Activated CD4-positive, CD25-positive, alpha-beta regulatory T cell treated with anti-CD3 and anti-CD28 coated beads, Interleukin-2, amount 50 U/mL, for 16 hours (primary cell): ENCODE results near the gene CDH13.
A peak's percentile ranks its signal among the peaks of the same experiment; 100 is the strongest.

ENCODE experiments used
- DNase-seq: peaks from one replicate; pipeline ENCODE4 v3.0.0-alpha.2; 2020; ENCODE audit warnings: low read depth, low spot score

The CDH13 gene

DNA sequence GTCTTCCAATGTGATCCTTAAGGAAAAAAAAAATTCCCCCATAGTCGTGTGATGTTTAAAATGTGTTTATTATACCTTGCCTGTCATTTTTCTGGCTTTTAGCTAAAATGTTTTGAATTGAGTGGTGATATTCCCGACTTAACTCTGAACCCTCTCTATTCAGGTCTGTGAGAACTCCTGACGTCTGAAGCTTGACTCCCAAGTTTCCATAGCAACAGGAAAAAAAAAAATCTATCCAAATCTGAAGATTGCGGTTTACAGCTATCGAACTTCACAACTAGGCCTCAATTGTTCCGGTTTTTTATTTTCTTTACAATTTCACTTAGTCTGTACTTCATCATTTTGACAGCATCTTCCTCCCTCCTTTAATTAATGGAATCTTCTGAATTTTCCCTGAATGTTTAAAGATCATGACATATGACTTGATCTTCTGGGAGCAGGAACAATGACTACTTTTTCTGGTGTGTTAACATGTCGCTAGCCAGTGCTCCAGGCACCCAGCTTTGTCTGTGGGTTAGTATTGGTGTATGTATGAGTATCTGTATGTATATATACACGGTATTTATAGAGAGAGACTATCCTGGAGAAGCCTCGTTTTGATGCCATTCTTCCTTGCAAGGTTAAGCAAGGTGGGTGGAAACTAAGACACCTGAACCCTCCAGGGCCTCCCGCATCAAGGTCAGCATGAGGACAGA lies 1168.2 kb downstream of the CDH13 start:
- no peak for DNase-seq

DNA sequence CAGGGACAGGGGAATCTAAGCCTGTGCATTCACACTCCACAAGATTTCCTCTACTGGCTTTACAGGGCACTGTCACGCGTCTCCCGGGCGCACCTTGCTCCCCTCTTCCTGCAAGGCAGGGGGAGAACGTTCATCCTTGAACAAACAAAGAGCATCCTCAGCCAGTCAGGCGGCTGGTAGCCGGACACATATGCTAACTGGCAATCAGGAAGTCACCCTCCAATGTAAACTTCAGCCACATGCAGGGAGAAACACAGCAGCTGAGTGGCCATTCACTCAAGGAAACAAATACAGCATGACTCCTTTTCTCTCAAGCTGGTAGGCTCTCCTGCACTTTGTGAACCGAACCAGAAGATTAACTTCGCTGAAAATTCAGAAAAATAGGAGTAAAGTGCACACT lies 1170.2 kb downstream of the CDH13 start:
- no peak for DNase-seq

DNA sequence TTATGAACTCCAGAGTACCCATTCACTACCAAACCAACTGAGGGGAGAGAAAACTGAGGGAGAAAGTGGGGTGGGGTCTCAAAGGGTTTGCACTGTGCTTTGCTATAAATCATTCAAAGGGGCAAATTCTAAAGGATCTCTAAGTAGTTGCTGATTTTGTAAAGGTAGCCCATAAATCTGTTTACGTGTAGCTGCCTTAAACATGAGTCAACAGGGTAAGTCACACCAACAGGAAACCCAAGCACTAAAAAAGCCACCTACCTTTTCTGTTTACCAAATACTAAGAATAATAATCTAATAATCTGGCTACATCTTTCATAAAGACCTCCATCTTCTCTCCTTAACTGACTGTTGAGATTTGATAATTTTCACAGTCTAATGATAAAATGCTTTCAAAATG lies 1172.6 kb downstream of the CDH13 start:
- no peak for DNase-seq

GRCh38 chr16:83802135-83802534 lies 1175.4 kb downstream of the CDH13 start:
- DNase-seq: no peak

DNA sequence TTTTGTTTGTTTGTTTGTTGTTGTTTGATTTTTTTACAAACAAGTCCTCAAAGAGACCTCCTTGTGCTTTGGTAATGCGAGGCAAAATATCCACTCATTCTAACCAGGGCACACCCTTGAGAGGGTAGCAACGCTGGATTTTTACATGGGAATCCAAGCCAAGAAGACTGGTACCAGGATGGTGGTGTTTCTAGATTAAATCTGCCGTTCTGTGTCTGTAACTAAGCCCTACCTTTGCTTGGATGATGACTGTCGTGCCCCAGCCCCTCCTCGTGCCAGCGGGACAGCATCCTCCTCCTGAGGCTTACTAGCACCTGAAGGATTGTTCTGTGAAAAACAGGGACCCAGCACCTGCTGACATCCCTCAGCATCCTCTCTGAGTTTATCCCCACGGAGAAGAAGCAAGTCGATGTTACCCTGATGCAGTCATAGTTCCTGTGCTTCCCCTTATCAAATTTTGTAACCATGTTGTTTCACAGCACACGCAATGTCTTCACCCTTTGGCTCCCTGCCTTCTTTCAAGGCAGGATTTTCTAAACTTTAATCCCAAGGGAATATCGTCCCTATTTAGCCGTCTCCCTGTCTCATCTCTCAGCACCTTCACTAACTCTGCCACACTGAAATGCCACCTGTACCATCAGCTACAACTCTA lies 1175.9 kb downstream of the CDH13 start:
- DNase-seq: no peak

- DNase-seq: no peak
Measured at GRCh38 chr16:83803811-83804210, 1177.0 kb downstream of the CDH13 start.

GRCh38 chr16:83804366-83804765 lies 1177.6 kb downstream of the CDH13 start:
- no peak for DNase-seq

GRCh38 chr16:83806036-83806435 lies 1179.3 kb downstream of the CDH13 start:
- DNase-seq: no peak

- no peak for DNase-seq
Measured at GRCh38 chr16:83806731-83807130, 1180.0 kb downstream of the CDH13 start.

DNA sequence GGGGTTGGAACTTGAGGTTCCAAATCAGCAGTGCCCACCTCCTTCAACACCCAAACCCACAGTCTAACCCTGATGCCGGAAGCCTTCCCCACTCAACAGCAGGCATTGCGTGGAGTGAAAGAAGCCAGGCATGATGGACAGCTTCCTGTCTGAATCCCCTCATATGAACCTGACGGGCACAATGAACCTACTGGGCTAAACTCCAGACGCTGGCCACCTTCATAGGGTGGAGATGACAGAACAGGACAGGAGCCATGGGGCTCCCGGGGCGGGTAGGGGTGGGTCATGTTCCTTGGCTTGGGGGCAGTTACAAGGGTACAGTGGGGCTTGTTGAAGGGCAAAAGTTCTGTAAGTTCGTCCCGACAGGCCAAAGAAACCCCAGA lies 1180.5 kb downstream of the CDH13 start:
- DNase-seq: no peak

DNA sequence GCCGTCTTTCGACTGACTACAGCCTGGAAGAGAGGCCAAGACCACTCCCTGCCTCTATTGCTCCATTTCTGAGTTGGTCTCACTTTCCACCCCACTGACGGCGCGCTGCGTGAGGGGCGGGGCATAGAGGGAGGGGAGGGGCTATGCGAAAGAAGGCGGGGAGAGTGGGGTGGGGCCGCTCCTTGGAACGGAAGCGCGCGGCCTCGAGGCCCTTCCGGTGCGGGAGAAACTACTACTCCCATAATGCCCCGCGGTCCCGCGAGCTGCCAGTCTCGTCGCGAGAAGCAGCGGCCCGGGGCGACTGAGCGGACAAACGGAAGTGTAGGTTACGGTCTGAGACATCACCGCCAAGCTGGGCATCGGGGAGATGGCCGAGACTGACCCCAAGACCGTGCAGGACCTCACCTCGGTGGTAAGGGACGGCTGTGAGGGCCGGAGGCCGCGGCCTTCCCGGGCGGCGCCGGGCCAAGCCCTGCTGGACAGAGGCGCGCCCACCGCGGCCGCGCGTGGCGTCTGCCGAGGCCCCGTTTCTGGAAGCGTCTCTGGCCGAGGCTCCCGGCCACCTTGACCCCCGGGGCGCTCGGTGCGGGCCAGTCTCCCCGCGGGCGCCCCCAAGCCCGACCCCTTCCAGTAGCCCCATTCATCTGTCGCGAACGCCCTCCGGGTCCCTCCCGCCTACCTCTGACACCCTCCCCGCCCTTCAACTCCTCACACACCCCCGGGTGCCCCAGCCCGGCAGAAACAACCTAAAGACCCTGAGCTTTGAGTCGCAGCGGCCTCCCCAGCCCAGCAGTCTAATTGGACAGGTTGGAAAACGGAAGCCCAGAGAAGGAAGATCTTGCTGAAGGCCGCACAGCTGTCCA lies 1181.2 kb downstream of the CDH13 start, which contains the start of gene HSBP1:
HSBP1 (plus strand) TSS at position 269 of the 863 bp plus-strand sequence; CDS start at position 368, 99 bp downstream.
- peak; percentile 90 for DNase-seq

DNA sequence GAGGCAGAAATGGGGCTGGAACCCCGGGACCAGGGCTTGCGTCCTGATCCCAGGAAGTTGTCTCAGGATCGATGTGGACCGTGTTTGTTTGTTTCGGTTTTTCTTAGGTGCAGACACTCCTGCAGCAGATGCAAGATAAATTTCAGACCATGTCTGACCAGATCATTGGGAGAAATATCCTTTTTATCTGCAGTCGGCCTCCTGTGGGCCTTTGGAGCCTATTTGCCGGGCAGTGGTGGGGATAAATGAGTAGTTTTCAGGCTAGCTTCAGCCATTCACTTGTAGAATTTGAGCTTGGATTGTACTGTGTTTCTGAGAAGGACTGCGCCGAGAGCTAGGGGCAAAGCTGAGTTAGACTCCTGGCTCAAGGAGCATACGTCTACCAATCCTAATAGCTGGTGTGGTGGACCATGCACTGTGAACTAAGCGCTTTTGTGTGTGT lies 1181.8 kb downstream of the CDH13 start:
- DNase-seq: no peak

- no peak for DNase-seq
Measured at GRCh38 chr16:83809092-83809491, 1182.3 kb downstream of the CDH13 start.

GRCh38 chr16:83810901-83811300 lies 1184.1 kb downstream of the CDH13 start:
- DNase-seq: no peak

DNA sequence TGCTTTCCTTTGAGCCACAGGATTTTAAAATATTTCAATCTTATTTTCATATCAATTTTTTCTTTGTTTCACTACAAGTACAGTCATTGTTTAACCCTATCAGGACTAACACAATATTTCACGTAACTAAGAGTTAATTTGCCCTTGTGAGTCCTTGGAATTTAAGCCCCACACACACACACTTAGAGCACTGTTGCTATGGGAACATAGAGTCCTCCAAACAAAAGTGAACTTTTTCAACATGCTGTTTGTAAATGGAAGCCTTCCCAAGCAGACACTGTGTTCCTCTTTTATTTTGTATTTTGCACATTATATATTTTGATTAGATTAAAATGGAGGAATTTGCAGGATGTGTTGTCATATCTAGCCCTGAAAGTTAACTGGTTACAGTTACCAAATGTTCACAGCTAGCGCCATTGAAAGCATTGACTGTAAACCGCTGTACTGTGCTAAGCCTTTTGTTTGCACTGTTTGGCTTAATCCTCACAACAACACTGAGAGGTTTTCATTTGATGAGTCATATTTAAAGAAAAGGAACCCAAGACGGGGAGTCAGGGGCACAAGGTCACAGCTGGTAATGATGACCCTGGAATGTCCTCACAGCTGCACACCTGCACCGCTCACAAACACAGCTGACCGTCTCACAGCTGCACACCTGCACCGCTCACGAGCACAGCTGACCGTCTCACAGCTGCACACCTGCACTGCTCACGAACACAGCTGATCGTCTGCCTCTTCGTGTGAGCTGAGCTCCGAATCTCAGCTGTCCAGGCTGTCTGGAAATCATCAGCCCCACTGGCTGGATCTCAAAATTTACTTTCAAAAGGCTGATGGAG lies 1187.3 kb downstream of the CDH13 start:
- DNase-seq: no peak

DNA sequence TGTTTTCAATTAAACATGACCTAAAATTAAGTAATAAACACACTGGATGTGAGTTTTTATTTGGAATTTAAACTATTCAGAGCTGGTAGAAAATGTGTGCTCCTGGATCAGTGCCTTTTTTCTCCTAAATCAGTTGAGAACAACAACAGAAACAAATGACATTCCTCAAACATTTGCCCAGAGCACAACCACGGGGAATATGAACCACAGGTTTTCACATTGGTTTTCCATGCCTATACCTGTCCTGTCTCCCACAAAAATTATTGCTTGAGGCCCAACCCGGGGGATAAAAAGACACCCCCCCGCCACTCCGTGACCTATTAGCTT lies 1187.9 kb downstream of the CDH13 start:
- DNase-seq: no peak

- no peak for DNase-seq
Measured at GRCh38 chr16:83817022-83817421, 1190.3 kb downstream of the CDH13 start.

- DNase-seq: no peak
Measured at GRCh38 chr16:83818276-83818675, 1191.5 kb downstream of the CDH13 start.

- DNase-seq: no peak
Measured at GRCh38 chr16:83819361-83819760, 1192.6 kb downstream of the CDH13 start.

DNA sequence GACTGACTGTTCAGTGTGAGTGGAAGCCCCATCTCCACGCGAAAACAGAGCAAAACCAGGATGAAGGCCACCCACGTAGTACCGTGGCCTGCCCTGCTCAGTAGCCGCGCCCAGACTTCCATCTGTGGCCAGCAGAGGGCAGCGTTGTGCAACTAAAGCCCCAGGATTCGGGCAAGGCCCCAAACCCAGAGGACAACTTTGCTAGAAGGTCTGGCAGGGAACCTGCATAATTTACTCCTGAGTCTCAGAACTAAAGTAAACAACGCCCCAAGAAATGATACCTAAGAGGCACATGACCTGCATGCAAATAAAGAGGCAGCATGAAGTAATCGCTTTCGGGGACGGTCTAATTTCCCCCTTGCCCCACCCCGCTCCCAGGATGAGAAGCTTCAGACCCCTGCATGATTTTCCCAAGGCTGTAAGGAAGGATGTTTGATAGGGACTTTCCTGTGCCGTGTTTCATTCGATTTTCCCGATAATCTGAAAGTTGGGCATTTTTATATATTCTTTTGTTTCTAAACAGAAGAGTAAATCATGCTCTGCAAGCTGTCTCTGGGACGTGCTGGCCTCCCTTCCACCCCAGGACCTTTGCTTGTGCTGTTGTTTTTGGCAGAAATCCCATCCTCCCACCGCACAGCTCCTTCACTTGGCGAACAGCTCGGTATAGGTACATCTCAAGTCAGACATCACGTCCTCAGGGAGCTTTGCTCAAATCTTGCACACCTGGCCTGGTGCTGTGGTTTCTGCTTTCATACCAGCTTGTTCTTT lies 1199.6 kb downstream of the CDH13 start:
- DNase-seq: peak; percentile 62
